ENCODE measurements around the gene ABAT. TPM values are rescaled to one million over a fixed set of nuclear protein-coding genes. Genes with fewer than 3 reads are reported as not detected.

ABAT gene
- total and polyA plus RNA-seq, 4 experiments from 2014 or later, result 2.8 to 10.8 (median 6.5) TPM

DNA sequence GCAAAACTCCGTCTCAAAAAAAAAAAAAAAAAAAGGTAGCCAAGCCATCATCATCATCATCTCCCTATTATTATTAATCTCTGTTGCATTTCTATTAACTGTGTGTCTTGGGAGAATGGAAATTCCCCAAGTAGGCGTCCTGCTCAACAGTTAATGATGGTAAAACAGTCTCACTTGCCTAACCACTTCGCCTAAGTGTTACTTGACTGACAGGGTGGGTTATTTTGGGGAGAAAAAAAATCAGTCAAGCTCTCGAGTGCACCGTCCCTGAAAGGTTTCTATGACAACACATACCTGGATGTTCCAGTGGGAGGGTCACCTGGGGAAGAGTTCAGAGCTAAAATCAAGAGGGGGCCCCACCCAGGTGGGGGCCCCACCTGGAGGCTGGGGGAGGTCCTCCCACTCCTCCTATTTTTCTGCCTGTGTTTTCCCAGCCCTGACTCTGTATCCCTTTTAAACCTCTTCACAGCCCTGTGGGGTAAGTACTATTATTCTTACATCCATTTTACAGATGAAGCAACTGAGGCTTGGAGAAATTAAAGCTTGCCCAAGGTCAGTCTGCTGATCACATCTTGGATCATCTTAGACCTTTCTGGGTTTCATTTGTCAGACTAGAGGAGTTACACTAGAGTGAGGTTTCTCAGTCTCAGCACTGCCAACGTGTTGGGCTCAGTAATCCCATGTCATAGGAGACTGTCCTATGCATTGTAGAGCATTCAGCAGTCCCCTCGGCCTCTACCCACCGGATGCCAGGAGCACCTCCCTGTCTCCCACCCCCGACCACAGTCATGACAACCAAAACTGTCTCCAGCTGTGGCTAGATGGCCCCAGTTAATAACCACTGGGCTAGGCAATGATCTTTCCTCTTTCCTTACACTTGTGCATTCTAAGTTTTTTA lies 11.0 kb upstream of the ABAT start:
- no peak for DNase-seq
- H3K9me3 ChIP-seq (ENCODE audit: control insufficient read depth in 1 of 2, low read length in 2 of 2), result no peaks in the 10 kb centered on the region
- Mint-ChIP-seq H3K4me3 (no peak overlapping the region), H3K27ac (no peak overlapping the region), H3K36me3 (peaks cover 22 to 42% of the 10 kb centered on the region in 2 donors), H3K27me3 (no peaks in the 10 kb centered on the region), H3K9me3 (no peaks in the 10 kb centered on the region), H3K4me1 (peaks cover 0 to 1% (median 0%) of the 10 kb centered on the region in 4 donors)
- H3K27me3 ChIP-seq (ENCODE audit: insufficient read depth, low read length), result no peaks in the 10 kb centered on the region
- intact Hi-C loops (cut with micrococcal nuclease), result no loop called here
- no peaks in the 10 kb centered on the region for H3K4me1 ChIP-seq (ENCODE audit: insufficient read depth, low read length)
- peaks cover 4% of the 10 kb centered on the region for H3K36me3 ChIP-seq (ENCODE audit: insufficient read depth, low read length)
- H3K4me3 ChIP-seq (ENCODE audit: low read length in 2 of 2), result no peak overlapping the region
- no peak overlapping the region for H3K27ac ChIP-seq (ENCODE audit: low read depth, low read length)
- CTCF ChIA-PET (ENCODE audit: partially characterized antibody), result interaction anchor here (6.4 kb wide), 1 partner anchor 218 kb away, joined by 37 read pairs; the partner anchor contains the start of gene LITAFD
- POLR2A ChIA-PET (ENCODE audit: partially characterized antibody), result no interaction called here

DNA sequence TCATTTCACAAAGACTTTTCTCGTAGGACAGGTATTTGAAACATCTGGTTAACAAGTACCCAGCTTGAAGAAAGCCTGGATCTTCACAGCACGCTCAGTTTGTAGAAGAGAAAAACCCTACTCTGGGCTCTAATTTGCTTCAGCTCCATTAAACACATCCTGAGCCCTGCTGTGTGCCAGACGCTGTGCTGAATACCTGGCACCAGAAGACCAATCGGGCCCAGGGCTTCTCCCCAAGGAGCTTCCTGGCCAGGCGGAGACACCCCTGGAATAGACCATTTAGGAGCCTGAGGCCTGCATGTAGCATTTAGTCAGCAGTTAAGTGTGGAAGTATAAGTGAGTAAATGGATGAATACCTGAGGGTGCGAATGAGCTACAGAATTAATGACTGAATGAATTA lies 8.9 kb upstream of the ABAT start:
- Histone ChIP-seq H3K27ac (ENCODE audit: low read depth, low read length) (no peak overlapping the region), H3K4me3 (ENCODE audit: low read length in 2 of 2) (no peak overlapping the region), H3K4me1 (ENCODE audit: insufficient read depth, low read length) (no peaks in the 10 kb centered on the region), H3K27me3 (ENCODE audit: insufficient read depth, low read length) (no peaks in the 10 kb centered on the region), H3K36me3 (ENCODE audit: insufficient read depth, low read length) (peaks cover 4% of the 10 kb centered on the region), H3K9me3 (ENCODE audit: control insufficient read depth in 1 of 2, low read length in 2 of 2) (no peaks in the 10 kb centered on the region)
- Mint-ChIP-seq H3K4me1 (peaks cover 0 to under 1% (median 0%) of the 10 kb centered on the region in 4 donors), H3K4me3 (no peak overlapping the region), H3K9me3 (no peaks in the 10 kb centered on the region), H3K27me3 (no peaks in the 10 kb centered on the region), H3K36me3 (peaks cover 22 to 42% of the 10 kb centered on the region in 2 donors), H3K27ac (no peak overlapping the region)
- CTCF ChIA-PET (ENCODE audit: partially characterized antibody), result interaction anchor here (6.4 kb wide), 1 partner anchor 216 kb away, joined by 37 read pairs; the partner anchor contains the start of gene LITAFD
- POLR2A ChIA-PET (ENCODE audit: partially characterized antibody), result no interaction called here
- no peak for DNase-seq
- intact Hi-C loops (cut with micrococcal nuclease), result no loop called here

- intact Hi-C loops (cut with micrococcal nuclease), result no loop called here
- CTCF ChIA-PET (ENCODE audit: partially characterized antibody), result interaction anchor here (0.7 to 1.0 kb wide), 2 partner anchors 13 to 468 kb away, joined by 3 read pairs; no protein-coding TSS in a partner anchor
- POLR2A ChIA-PET (ENCODE audit: partially characterized antibody), result no interaction called here
- Histone ChIP-seq H3K27ac (ENCODE audit: low read depth, low read length) (no peak overlapping the region), H3K4me1 (ENCODE audit: insufficient read depth, low read length) (no peaks in the 10 kb centered on the region), H3K4me3 (ENCODE audit: low read length in 2 of 2) (no peak overlapping the region), H3K9me3 (ENCODE audit: control insufficient read depth in 1 of 2, low read length in 2 of 2) (no peaks in the 10 kb centered on the region), H3K27me3 (ENCODE audit: insufficient read depth, low read length) (no peaks in the 10 kb centered on the region), H3K36me3 (ENCODE audit: insufficient read depth, low read length) (peaks cover 4% of the 10 kb centered on the region)
- no peak for DNase-seq
- no peaks in the 10 kb centered on the region for H3K9me3 Mint-ChIP-seq
- no peak overlapping the region for H3K4me3 Mint-ChIP-seq
- no peak overlapping the region for H3K27ac Mint-ChIP-seq
- peaks cover 22 to 36% of the 10 kb centered on the region in 2 donors for H3K36me3 Mint-ChIP-seq
- H3K27me3 Mint-ChIP-seq, result no peaks in the 10 kb centered on the region
- H3K4me1 Mint-ChIP-seq, result no peaks in the 10 kb centered on the region
Observed at GRCh38 chr16:8667492-8667891, 6.9 kb upstream of the ABAT start.

- H3K4me3 ChIP-seq (ENCODE audit: low read length in 2 of 2), result no peak overlapping the region
- Mint-ChIP-seq H3K36me3 (peaks cover 22 to 33% of the 10 kb centered on the region in 2 donors), H3K27ac (no peak overlapping the region), H3K9me3 (no peaks in the 10 kb centered on the region), H3K4me3 (no peak overlapping the region), H3K4me1 (no peaks in the 10 kb centered on the region), H3K27me3 (no peaks in the 10 kb centered on the region)
- ChIA-PET CTCF (ENCODE audit: partially characterized antibody) (interaction anchor here (0.7 to 1.0 kb wide), 2 partner anchors 14 to 467 kb away, joined by 3 read pairs; no protein-coding TSS in a partner anchor), POLR2A (ENCODE audit: partially characterized antibody) (no interaction called here)
- no peaks in the 10 kb centered on the region for H3K9me3 ChIP-seq (ENCODE audit: control insufficient read depth in 1 of 2, low read length in 2 of 2)
- H3K36me3 ChIP-seq (ENCODE audit: insufficient read depth, low read length), result peaks cover 4% of the 10 kb centered on the region
- no peaks in the 10 kb centered on the region for H3K4me1 ChIP-seq (ENCODE audit: insufficient read depth, low read length)
- DNase-seq, result no peak
- no peaks in the 10 kb centered on the region for H3K27me3 ChIP-seq (ENCODE audit: insufficient read depth, low read length)
- intact Hi-C loops (cut with micrococcal nuclease), result no loop called here
- H3K27ac ChIP-seq (ENCODE audit: low read depth, low read length), result no peak overlapping the region
Observed at GRCh38 chr16:8668113-8668512, 6.3 kb upstream of the ABAT start.

GRCh38 chr16:8669481-8669880 lies 4.9 kb upstream of the ABAT start:
- Mint-ChIP-seq H3K36me3 (peaks cover 22 to 28% of the 10 kb centered on the region in 2 donors), H3K27ac (no peak overlapping the region), H3K4me1 (peaks cover 1 to 7% (median 5%) of the 10 kb centered on the region in 4 donors), H3K27me3 (no peaks in the 10 kb centered on the region), H3K9me3 (peaks cover 0 to 3% (median 0%) of the 10 kb centered on the region in 8 donors), H3K4me3 (no peak overlapping the region)
- H3K27ac ChIP-seq (ENCODE audit: low read depth, low read length), result no peak overlapping the region
- POLR2A ChIA-PET (ENCODE audit: partially characterized antibody), result no interaction called here
- no peak overlapping the region for H3K4me3 ChIP-seq (ENCODE audit: low read length in 2 of 2)
- no peaks in the 10 kb centered on the region for H3K27me3 ChIP-seq (ENCODE audit: insufficient read depth, low read length)
- CTCF ChIA-PET (ENCODE audit: partially characterized antibody), result no interaction called here
- no peak for DNase-seq
- intact Hi-C loops (cut with micrococcal nuclease), result no loop called here
- H3K36me3 ChIP-seq (ENCODE audit: insufficient read depth, low read length), result peaks cover 4% of the 10 kb centered on the region
- H3K9me3 ChIP-seq (ENCODE audit: control insufficient read depth in 1 of 2, low read length in 2 of 2), result no peaks in the 10 kb centered on the region
- H3K4me1 ChIP-seq (ENCODE audit: insufficient read depth, low read length), result peaks cover 6% of the 10 kb centered on the region

DNA sequence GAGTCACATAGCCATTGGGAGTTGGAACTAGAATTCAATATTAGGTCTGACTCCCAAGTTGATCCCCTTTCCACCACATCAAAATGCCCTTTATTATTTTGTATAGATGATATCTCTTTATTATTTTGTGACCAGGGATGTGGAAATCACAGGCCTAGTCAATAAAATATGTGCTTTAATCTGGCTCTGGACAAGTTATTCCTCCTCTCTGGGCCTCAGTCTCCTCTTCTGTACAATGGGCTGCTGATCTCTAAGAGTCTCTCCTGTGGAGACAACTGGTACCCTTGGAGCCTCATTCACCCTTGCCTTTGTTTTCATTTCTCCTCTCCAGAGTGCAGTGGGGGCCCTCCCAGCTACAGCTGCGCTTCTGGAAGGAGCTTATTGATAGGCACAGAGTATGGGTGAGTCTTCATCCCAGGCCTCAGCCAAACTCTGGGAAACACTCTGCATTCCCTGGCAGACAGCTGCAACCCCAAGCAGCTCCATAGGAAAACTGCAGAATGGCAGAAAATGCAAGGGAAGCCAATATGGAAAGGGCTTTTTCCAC lies 4.3 kb upstream of the ABAT start:
- peaks cover 10% of the 10 kb centered on the region for H3K4me1 ChIP-seq (ENCODE audit: insufficient read depth, low read length)
- no peak overlapping the region for H3K4me3 Mint-ChIP-seq
- H3K4me3 ChIP-seq (ENCODE audit: low read length in 2 of 2), result no peak overlapping the region
- H3K27ac Mint-ChIP-seq, result no peak overlapping the region
- H3K27me3 ChIP-seq (ENCODE audit: insufficient read depth, low read length), result no peaks in the 10 kb centered on the region
- ChIA-PET CTCF (ENCODE audit: partially characterized antibody) (interaction anchor here (1.6 kb wide), 1 partner anchor 103 kb away, joined by 3 read pairs; no protein-coding TSS in a partner anchor), POLR2A (ENCODE audit: partially characterized antibody) (no interaction called here)
- peaks cover 0 to 3% (median 0%) of the 10 kb centered on the region in 8 donors for H3K9me3 Mint-ChIP-seq
- DNase-seq, result no peak
- intact Hi-C loops (cut with micrococcal nuclease), result loop anchor here (5.0 kb wide), 1 partner anchor 292 kb away; the partner anchor contains the start of gene USP7
- peaks cover 4% of the 10 kb centered on the region for H3K36me3 ChIP-seq (ENCODE audit: insufficient read depth, low read length)
- no peak overlapping the region for H3K27ac ChIP-seq (ENCODE audit: low read depth, low read length)
- H3K4me1 Mint-ChIP-seq, result peaks cover 3 to 12% (median 7%) of the 10 kb centered on the region in 4 donors
- no peaks in the 10 kb centered on the region for H3K9me3 ChIP-seq (ENCODE audit: control insufficient read depth in 1 of 2, low read length in 2 of 2)
- no peaks in the 10 kb centered on the region for H3K27me3 Mint-ChIP-seq
- peaks cover 20 to 24% of the 10 kb centered on the region in 2 donors for H3K36me3 Mint-ChIP-seq
